H1 (cell line): Measurements from ENCODE around the gene LCN12. TPM values are rescaled to one million over a fixed set of nuclear protein-coding genes. Genes with fewer than 3 reads are reported as not detected.

Experiments
- CTCF ChIA-PET: fragments of 300-600 bp; sonication (Branson Sonifier 250); formaldehyde crosslinking; loops from one replicate; lab custom pipeline; 2021; ENCODE audit not compliant: partially characterized antibody; lab: Charles Lee
- POLR2A ChIA-PET: fragments of 300-600 bp; sonication (Branson Sonifier 250); formaldehyde crosslinking; loops from one replicate; lab custom pipeline; 2021; ENCODE audit warnings: inconsistent platforms; ENCODE audit not compliant: partially characterized antibody; lab: Charles Lee
- DNase-seq, 2 experiments: peaks; one replicate each; pipeline versions ENCODE4 v3.0.0 to v3.0.0-alpha.2; 2010 to 2022; ENCODE audit warnings: low spot score in 2 of 2, low read depth in 1 of 2, mixed read lengths in 1 of 2
- FAIRE-seq: peaks from 2 replicates; lab custom pipeline; 2011; peaks lifted over from hg19 to GRCh38; lab: Jason Lieb, UNC
- H2AFZ ChIP-seq: 2 replicates; pipeline ENCODE4 v1.8.1; 2012; ENCODE audit warnings: low read length, inconsistent platforms
- H2AK5ac ChIP-seq: 2 replicates; pipeline ENCODE4 v1.6.1; 2013; ENCODE audit warnings: low read depth, low read length
- H2BK120ac ChIP-seq: replicated peaks from 2 replicates; pipeline ENCODE3; 2013; ENCODE audit warnings: low read depth, low read length, inconsistent platforms
- H2BK12ac ChIP-seq: 2 replicates; pipeline ENCODE4 v1.6.1; 2013; ENCODE audit warnings: low read depth, low read length
- H2BK15ac ChIP-seq: 2 replicates; pipeline ENCODE4 v1.6.1; 2013; ENCODE audit warnings: low read length
- H2BK20ac ChIP-seq: 2 replicates; pipeline ENCODE4 v1.6.1; 2013; ENCODE audit warnings: low read length
- H2BK5ac ChIP-seq: 2 replicates; pipeline ENCODE4 v1.6.1; 2013; ENCODE audit warnings: low read depth, low read length
- H3K14ac ChIP-seq: 2 replicates; pipeline ENCODE4 v1.6.1; 2013; ENCODE audit warnings: inconsistent platforms; ENCODE audit not compliant: insufficient read length
- H3K18ac ChIP-seq: 2 replicates; pipeline ENCODE4 v1.6.1; 2013; ENCODE audit warnings: low read length; ENCODE audit errors: extremely low read depth
- H3K23ac ChIP-seq: 2 replicates; pipeline ENCODE4 v1.6.1; 2013; ENCODE audit warnings: inconsistent platforms; ENCODE audit not compliant: insufficient read length
- H3K23me2 ChIP-seq: 2 replicates; pipeline ENCODE4 v1.6.1; 2013; ENCODE audit warnings: low read depth, low read length
- H3K27ac ChIP-seq: 2 replicates; pipeline ENCODE4 v1.6.1; 2011; ENCODE audit warnings: low read depth, low read length, inconsistent platforms
- H3K27me3 ChIP-seq, 4 experiments: replicated peaks in 1 of 4; 1 replicate in 1 of 4; 2 replicates in 3 of 4; pipeline versions ENCODE4 v1.6.1 to v1.8.1; 2011 to 2013; ENCODE audit warnings: low read length in 3 of 4, mild to moderate bottlenecking in 3 of 4, inconsistent platforms in 2 of 4, mixed read lengths in 2 of 4, moderate library complexity in 1 of 4; ENCODE audit not compliant: control insufficient read depth in 3 of 4, insufficient read depth in 3 of 4; ENCODE audit errors: extremely low read depth in 1 of 4
- H3K36me3 ChIP-seq, 4 experiments: 2 replicates each; pipeline versions ENCODE4 v1.6.1 to v1.8.1; 2011 to 2013; ENCODE audit warnings: mild to moderate bottlenecking in 4 of 4, low read length in 3 of 4, moderate library complexity in 2 of 4, control low read depth in 1 of 4, inconsistent platforms in 1 of 4; ENCODE audit not compliant: insufficient read depth in 4 of 4, control insufficient read depth in 2 of 4
- H3K4ac ChIP-seq: replicated peaks from 2 replicates; pipeline ENCODE3; 2013; ENCODE audit warnings: low read length, low read depth, mixed read lengths, inconsistent platforms; ENCODE audit not compliant: insufficient read length
- H3K4me1 ChIP-seq, 4 experiments: replicated peaks in 1 of 4; 1 replicate in 1 of 4; 2 replicates in 3 of 4; pipeline versions ENCODE4 v1.6.1 to v1.8.1; 2011 to 2013; ENCODE audit warnings: low read length in 3 of 4, inconsistent platforms in 2 of 4, mixed read lengths in 1 of 4; ENCODE audit not compliant: insufficient read depth in 4 of 4, control insufficient read depth in 3 of 4
- H3K4me2 ChIP-seq, 2 experiments: 2 replicates each; pipeline versions ENCODE4 v1.6.1 to v1.8.1; 2011 to 2013; ENCODE audit warnings: low read depth in 2 of 2, low read length in 2 of 2, control low read depth in 1 of 2, inconsistent platforms in 1 of 2, mild to moderate bottlenecking in 1 of 2; ENCODE audit not compliant: insufficient read depth in 1 of 2
- H3K4me3 ChIP-seq, 4 experiments: fragments of 200-600, 300-600 bp in 1 of 4; sonication (generic), shearing (Covaris generic), sonication (Bioruptor Twin) in 1 of 4; 2 replicates each; pipeline versions ENCODE4 v1.5.1 to v1.8.1; 2011 to 2016; ENCODE audit warnings: low read length in 4 of 4, low read depth in 3 of 4, control low read depth in 2 of 4, inconsistent platforms in 2 of 4, mild to moderate bottlenecking in 2 of 4, mixed read lengths in 1 of 4, moderate library complexity in 1 of 4; ENCODE audit not compliant: insufficient read depth in 2 of 4; ENCODE audit errors: extremely low read depth in 1 of 4
- H3K56ac ChIP-seq: replicated peaks from 2 replicates; pipeline ENCODE3; 2013; ENCODE audit warnings: low read depth, mild to moderate bottlenecking, mixed read lengths, low read length, inconsistent platforms; ENCODE audit not compliant: insufficient read length
- H3K79me1 ChIP-seq: 2 replicates; pipeline ENCODE4 v1.6.1; 2013; ENCODE audit warnings: low read depth, low read length, control low read depth
- H3K79me2 ChIP-seq, 2 experiments: 2 replicates each; pipeline versions ENCODE4 v1.6.1 to v1.8.1; 2012 to 2013; ENCODE audit warnings: low read length in 2 of 2, mild to moderate bottlenecking in 2 of 2, inconsistent platforms in 1 of 2; ENCODE audit not compliant: insufficient read depth in 2 of 2, control insufficient read depth in 1 of 2
- H3K9ac ChIP-seq, 4 experiments: replicated peaks in 1 of 4; 1 replicate in 1 of 4; 2 replicates in 3 of 4; pipeline versions ENCODE4 v1.6.1 to v1.8.1; 2011 to 2013; ENCODE audit warnings: low read depth in 3 of 4, low read length in 3 of 4, control low read depth in 2 of 4, mild to moderate bottlenecking in 2 of 4, moderate library complexity in 2 of 4, inconsistent platforms in 1 of 4; ENCODE audit errors: extremely low read depth in 1 of 4
- H3K9me3 ChIP-seq, 2 experiments: 2 replicates each; pipeline versions ENCODE4 v1.6.1 to v1.8.1; 2012 to 2013; ENCODE audit warnings: mild to moderate bottlenecking in 2 of 2, moderate library complexity in 2 of 2, control low read depth in 1 of 2, inconsistent platforms in 1 of 2, low read depth in 1 of 2, low read length in 1 of 2, mixed read lengths in 1 of 2; ENCODE audit not compliant: insufficient read depth in 2 of 2
- H4K20me1 ChIP-seq, 2 experiments: replicated peaks in 1 of 2; 2 replicates each; pipeline versions ENCODE3 to v1.8.1; 2011 to 2013; ENCODE audit warnings: inconsistent platforms in 2 of 2, low read length in 2 of 2, mild to moderate bottlenecking in 1 of 2; ENCODE audit not compliant: insufficient read depth in 2 of 2, control insufficient read depth in 1 of 2
- H4K5ac ChIP-seq: 2 replicates; pipeline ENCODE4 v1.6.1; 2013; ENCODE audit warnings: low read length, low read depth, mixed read lengths, inconsistent platforms; ENCODE audit not compliant: insufficient read length
- H4K8ac ChIP-seq: 2 replicates; pipeline ENCODE4 v1.8.0; 2013; ENCODE audit warnings: mild to moderate bottlenecking, moderate library complexity, low read length, inconsistent platforms; ENCODE audit not compliant: insufficient read depth; ENCODE audit errors: extremely low read depth
- H4K91ac ChIP-seq: replicated peaks from 2 replicates; pipeline ENCODE3; 2013; ENCODE audit warnings: low read length, mixed read lengths, inconsistent platforms; ENCODE audit not compliant: insufficient read length
- CBX8 ChIP-seq: fragments of 300-800, 300-1000 bp; sonication (generic); IDR thresholded peaks from 2 replicates; pipeline ENCODE4 v1.7.1; 2016; ENCODE audit warnings: low read depth, low read length, borderline replicate concordance
- CHD2 ChIP-seq: IDR thresholded peaks from 2 replicates; pipeline ENCODE4 v1.6.1; 2012; ENCODE audit warnings: low read length, improper control_type of control experiment
- GTF2F1 ChIP-seq: IDR thresholded peaks from 2 replicates; pipeline ENCODE4 v1.6.1; 2012; ENCODE audit warnings: low read depth, low read length, improper control_type of control experiment, borderline replicate concordance
- HDAC2 ChIP-seq, 2 experiments: fragments of 300-600 bp in 1 of 2; sonication (generic) in 1 of 2; IDR thresholded peaks; 2 replicates each; pipeline ENCODE4 v1.6.1; 2011 to 2012; ENCODE audit warnings: low read depth in 2 of 2, low read length in 2 of 2, mild to moderate bottlenecking in 2 of 2, moderate library complexity in 2 of 2, borderline replicate concordance in 1 of 2, inconsistent platforms in 1 of 2
- PHF8 ChIP-seq: fragments of 200-600 bp; sonication (generic); conservative IDR thresholded peaks from 2 replicates; pipeline ENCODE4 v1.7.1; 2012; ENCODE audit warnings: low read depth, mild to moderate bottlenecking, inconsistent platforms, low read length, moderate library complexity
- RFX5 ChIP-seq: IDR thresholded peaks from 2 replicates; pipeline ENCODE4 v1.6.1; 2011; ENCODE audit warnings: low read depth, low read length, improper control_type of control experiment, borderline replicate concordance
- RXRA ChIP-seq: IDR thresholded peaks from 2 replicates; pipeline ENCODE4 v1.6.1; 2011; ENCODE audit warnings: low read depth, mild to moderate bottlenecking, low read length, moderate library complexity; ENCODE audit not compliant: insufficient read depth
- TAF7 ChIP-seq: optimal IDR thresholded peaks from 2 replicates; pipeline ENCODE3; 2011; ENCODE audit warnings: low read depth, mild to moderate bottlenecking, inconsistent platforms, low read length, moderate library complexity, borderline replicate concordance
- WGBS, 2 experiments: shearing (Covaris generic) in 1 of 2; methylation state at CpG; one replicate each; pipeline versions ENCODE4 v1.1.6 to v1.1.7; 2013 to 2015; ENCODE audit warnings: low lambda C conversion rate in 2 of 2, mixed read lengths in 2 of 2, inconsistent platforms in 1 of 2, low coverage in 1 of 2, missing lambda C conversion rate in 1 of 2; ENCODE audit not compliant: insufficient replicate concordance in 2 of 2, insufficient coverage in 1 of 2, insufficient read length in 1 of 2; ENCODE audit errors: extremely low coverage in 1 of 2, missing lambda C conversion rate in 1 of 2; 5-methylcytosine and 5-hydroxymethylcytosine counted together
- polyA plus RNA-seq, 7 experiments: library from polyadenylated mRNA; depleted of rRNA in 3 of 7; stranded (reverse) in 5 of 7; unstranded in 2 of 7; fragments of >200 nt in 5 of 7; fragments of 200-250 nt in 2 of 7; gene quantifications; 1 replicate in 5 of 7; 2 replicates in 1 of 7; 4 replicates in 1 of 7; pipeline versions ENCODE4 v1.2.1 to v1.2.3, GENCODE V29; 2011 to 2013; ENCODE audit warnings: missing spikeins in 2 of 7, mixed read lengths in 2 of 7
- total RNA-seq: library from RNA; stranded (reverse); fragmentation: NEBNext Ultra II Directional; extraction: Animal tissue kit (Norgen Biotek cat#: 25700); gene quantifications from 2 replicates; pipeline ENCODE4 v1.2.1, GENCODE V29; 2021
- TF ChIP-seq, protein P1 (sequence below): IDR thresholded peaks from 2 replicates; pipeline ENCODE4 v1.6.1; 2012; ENCODE audit warnings: inconsistent platforms
- TF ChIP-seq, protein P2 (sequence below), 3 experiments: IDR thresholded peaks; 1 replicate in 2 of 3; 2 replicates in 1 of 3; pipeline versions ENCODE4 v1.5.1 to v1.6.1; 2011; ENCODE audit warnings: low read length in 3 of 3, mild to moderate bottlenecking in 3 of 3, inconsistent platforms in 2 of 3, low read depth in 1 of 3, moderate library complexity in 1 of 3; ENCODE audit not compliant: insufficient read depth in 1 of 3; ENCODE audit errors: control extremely low read depth in 1 of 3

LCN12 gene
- total and polyA plus RNA-seq, 2 of the 8 experiments (the other 6 are each of a cell fraction or from before 2014, with no cell fraction given), result 1.1 to 1.7 TPM

DNA sequence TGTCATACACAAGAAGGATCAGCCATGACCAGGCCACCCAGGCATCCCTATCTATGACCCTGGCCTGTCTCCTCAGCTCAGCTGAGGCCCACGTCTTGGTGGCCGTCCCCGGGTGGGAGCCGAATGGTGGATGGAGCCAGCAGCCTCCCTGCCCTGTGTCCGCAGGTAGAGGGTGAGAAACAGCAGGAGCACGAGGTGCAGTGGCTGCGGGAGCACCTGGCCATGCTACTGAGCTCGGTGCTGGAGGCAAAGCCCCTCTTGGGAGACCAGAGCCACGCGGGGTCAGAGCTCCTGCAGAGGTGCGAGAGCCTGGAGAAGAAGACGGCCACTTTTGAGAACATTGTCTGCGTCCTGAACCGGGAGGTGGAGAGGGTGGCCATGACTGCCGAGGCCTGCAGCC lies 32.0 kb upstream of the LCN12 start:
- POLR2A ChIA-PET, result no interaction called here
- Histone ChIP-seq H4K91ac (no peak overlapping the region), H2AK5ac (no peak overlapping the region), H3K23ac (no peak overlapping the region), H3K23me2 (no peaks in the 10 kb centered on the region), H3K9ac (no peak overlapping the region), H4K8ac (no peak overlapping the region), H2BK12ac (no peak overlapping the region), H3K4ac (no peak overlapping the region), H3K36me3 (peaks cover 26 to 44% (median 38%) of the 10 kb centered on the region in 4 experiments), H3K27me3 (no peaks in the 10 kb centered on the region), H3K18ac (no peak overlapping the region), H3K4me2 (no peak overlapping the region), H3K27ac (no peak overlapping the region), H3K79me2 (no peaks in the 10 kb centered on the region), H2BK15ac (no peak overlapping the region), H2BK5ac (no peak overlapping the region), H2BK20ac (no peak overlapping the region), H3K4me3 (no peak overlapping the region), H3K9me3 (no peaks in the 10 kb centered on the region), H2BK120ac (no peak overlapping the region), H4K5ac (no peak overlapping the region), H2AFZ (no peak overlapping the region), H4K20me1 (peaks cover 4 to 12% of the 10 kb centered on the region in 2 experiments), H3K14ac (no peak overlapping the region), H3K4me1 (no peaks in the 10 kb centered on the region), H3K79me1 (peaks cover 7% of the 10 kb centered on the region), H3K56ac (no peak overlapping the region)
- FAIRE-seq, result no peak
- WGBS, 2 experiments, result 91% methylated on average over 15 of the region's 15 CpGs; no CpG with 5 or more reads in 1 of the 2 experiments
- CTCF ChIA-PET, result interaction anchor here (0.5 to 1.9 kb wide), 9 partner anchors 10 to 96 kb away, joined by 3 to 8 read pairs (median 3); no protein-coding TSS in a partner anchor
- DNase-seq, result no peak
- TF ChIP-seq GTF2F1 (no peak), TAF7 (no peak), PHF8 (no peak), CHD2 (no peak), HDAC2 (IDR thresholded peaks at IDR 0.05; ENCODE audit: borderline replicate concordance in 1 of 2, low read depth in 2 of 2, low read length in 2 of 2) (no peak), RFX5 (no peak), RXRA (no peak), CBX8 (no peak)
- TF ChIP-seq, protein P1, sequence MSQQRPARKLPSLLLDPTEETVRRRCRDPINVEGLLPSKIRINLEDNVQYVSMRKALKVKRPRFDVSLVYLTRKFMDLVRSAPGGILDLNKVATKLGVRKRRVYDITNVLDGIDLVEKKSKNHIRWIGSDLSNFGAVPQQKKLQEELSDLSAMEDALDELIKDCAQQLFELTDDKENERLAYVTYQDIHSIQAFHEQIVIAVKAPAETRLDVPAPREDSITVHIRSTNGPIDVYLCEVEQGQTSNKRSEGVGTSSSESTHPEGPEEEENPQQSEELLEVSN, result no peak
- TF ChIP-seq, protein P2, sequence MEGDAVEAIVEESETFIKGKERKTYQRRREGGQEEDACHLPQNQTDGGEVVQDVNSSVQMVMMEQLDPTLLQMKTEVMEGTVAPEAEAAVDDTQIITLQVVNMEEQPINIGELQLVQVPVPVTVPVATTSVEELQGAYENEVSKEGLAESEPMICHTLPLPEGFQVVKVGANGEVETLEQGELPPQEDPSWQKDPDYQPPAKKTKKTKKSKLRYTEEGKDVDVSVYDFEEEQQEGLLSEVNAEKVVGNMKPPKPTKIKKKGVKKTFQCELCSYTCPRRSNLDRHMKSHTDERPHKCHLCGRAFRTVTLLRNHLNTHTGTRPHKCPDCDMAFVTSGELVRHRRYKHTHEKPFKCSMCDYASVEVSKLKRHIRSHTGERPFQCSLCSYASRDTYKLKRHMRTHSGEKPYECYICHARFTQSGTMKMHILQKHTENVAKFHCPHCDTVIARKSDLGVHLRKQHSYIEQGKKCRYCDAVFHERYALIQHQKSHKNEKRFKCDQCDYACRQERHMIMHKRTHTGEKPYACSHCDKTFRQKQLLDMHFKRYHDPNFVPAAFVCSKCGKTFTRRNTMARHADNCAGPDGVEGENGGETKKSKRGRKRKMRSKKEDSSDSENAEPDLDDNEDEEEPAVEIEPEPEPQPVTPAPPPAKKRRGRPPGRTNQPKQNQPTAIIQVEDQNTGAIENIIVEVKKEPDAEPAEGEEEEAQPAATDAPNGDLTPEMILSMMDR (IDR thresholded peaks at IDR 0.05; ENCODE audit: control extremely low read depth in 1 of 3, insufficient read depth in 1 of 3, low read depth in 1 of 3, low read length in 3 of 3), result no peak
